ENCODE measurements around the gene CRYBG3. TPM values are rescaled to one million over a fixed set of nuclear protein-coding genes. Genes with fewer than 3 reads are reported as not detected.

Gene CRYBG3
- total RNA-seq, 2 experiments from 2014 or later, result 2.2 to 2.4 TPM

GRCh38 chr3:97975466-97975865, 153.7 kb downstream of the CRYBG3 start:
- intact Hi-C loops (cut with DNase I, micrococcal nuclease), result loop anchor here (10.0 kb wide), 4 partner anchors 61 to 919 kb away; partner anchors contain the start of genes CLDND1 (in 1 of the 2) and CRYBG3 (in 1 of the 2)
- Mint-ChIP-seq H3K27me3 (no peaks in the 10 kb centered on the region), H3K27ac (peak overlapping the region; percentile 59)

GRCh38 chr3:97979610-97980009, 157.8 kb downstream of the CRYBG3 start:
- no peaks in the 10 kb centered on the region for H3K9me3 Mint-ChIP-seq
- ATAC-seq (ENCODE audit: poor library complexity), result no peak

More at GRCh38 chr3:97975466-97975865, 153.7 kb downstream of the CRYBG3 start:
- TF ChIP-seq CTCF (IDR thresholded peaks at IDR 0.05), result no peak
- ChIA-PET CTCF (no interaction called here), POLR2A (no interaction called here)
- no peak for ATAC-seq (ENCODE audit: poor library complexity)
- H3K27ac ChIP-seq (ENCODE audit: low read depth in 1 of 2, low read length in 2 of 2), result no peak overlapping the region
- H3K9me3 ChIP-seq (ENCODE audit: control insufficient read depth in 1 of 2, insufficient read depth in 1 of 2, low read length in 2 of 2), result no peaks in the 10 kb centered on the region
- H3K27me3 ChIP-seq (ENCODE audit: control insufficient read depth in 1 of 2, insufficient read depth in 2 of 2, low read length in 2 of 2), result no peaks in the 10 kb centered on the region
- Mint-ChIP-seq H3K4me3 (peak overlapping the region; percentile 71), H3K4me1 (ENCODE audit: low read depth) (peaks cover 36% of the 10 kb centered on the region), H3K9me3 (no peaks in the 10 kb centered on the region), H3K36me3 (ENCODE audit: low read depth) (peaks cover 6% of the 10 kb centered on the region)
- H3K36me3 ChIP-seq (ENCODE audit: insufficient read depth, low read length), result no peaks in the 10 kb centered on the region
- DNase-seq, result peak in 1 of 14 experiments; percentile 23
- peaks cover 20% of the 10 kb centered on the region for H3K4me1 ChIP-seq (ENCODE audit: insufficient read depth, low read length)
- no peak overlapping the region for H3K4me3 ChIP-seq (ENCODE audit: low read length)

GRCh38 chr3:97981886-97982285, 160.1 kb downstream of the CRYBG3 start:
- no peak overlapping the region for H3K4me3 Mint-ChIP-seq
- ChIA-PET POLR2A (no interaction called here), CTCF (no interaction called here)
- Histone ChIP-seq H3K27me3 (ENCODE audit: control insufficient read depth in 1 of 2, insufficient read depth in 2 of 2, low read length in 2 of 2) (no peaks in the 10 kb centered on the region), H3K27ac (ENCODE audit: low read depth in 1 of 2, low read length in 2 of 2) (no peak overlapping the region), H3K9me3 (ENCODE audit: control insufficient read depth in 1 of 2, insufficient read depth in 1 of 2, low read length in 2 of 2) (no peaks in the 10 kb centered on the region), H3K36me3 (ENCODE audit: insufficient read depth, low read length) (no peaks in the 10 kb centered on the region), H3K4me1 (ENCODE audit: insufficient read depth, low read length) (no peaks in the 10 kb centered on the region), H3K4me3 (ENCODE audit: low read length) (no peak overlapping the region)
- DNase-seq (no peak), ATAC-seq (ENCODE audit: poor library complexity) (no peak)
- no peaks in the 10 kb centered on the region for H3K4me1 Mint-ChIP-seq (ENCODE audit: low read depth)
- no peaks in the 10 kb centered on the region for H3K9me3 Mint-ChIP-seq
- H3K36me3 Mint-ChIP-seq (ENCODE audit: low read depth), result no peaks in the 10 kb centered on the region
- no peak for TF ChIP-seq CTCF (IDR thresholded peaks at IDR 0.05)
- no peak overlapping the region for H3K27ac Mint-ChIP-seq
- intact Hi-C loops (cut with DNase I, micrococcal nuclease), result no loop called here
- H3K27me3 Mint-ChIP-seq, result peaks cover 4% of the 10 kb centered on the region

More at GRCh38 chr3:97979610-97980009, 157.8 kb downstream of the CRYBG3 start:
- Histone ChIP-seq H3K4me3 (ENCODE audit: low read length) (no peak overlapping the region), H3K27me3 (ENCODE audit: control insufficient read depth in 1 of 2, insufficient read depth in 2 of 2, low read length in 2 of 2) (no peaks in the 10 kb centered on the region), H3K4me1 (ENCODE audit: insufficient read depth, low read length) (no peaks in the 10 kb centered on the region), H3K27ac (ENCODE audit: low read depth in 1 of 2, low read length in 2 of 2) (no peak overlapping the region), H3K36me3 (ENCODE audit: insufficient read depth, low read length) (no peaks in the 10 kb centered on the region), H3K9me3 (ENCODE audit: control insufficient read depth in 1 of 2, insufficient read depth in 1 of 2, low read length in 2 of 2) (no peaks in the 10 kb centered on the region)
- Mint-ChIP-seq H3K27ac (no peak overlapping the region), H3K4me3 (no peak overlapping the region), H3K36me3 (ENCODE audit: low read depth) (no peaks in the 10 kb centered on the region), H3K27me3 (peaks cover 4% of the 10 kb centered on the region), H3K4me1 (ENCODE audit: low read depth) (peaks cover 6% of the 10 kb centered on the region)
- CTCF ChIA-PET, result no interaction called here
- POLR2A ChIA-PET, result no interaction called here
- no peak for TF ChIP-seq CTCF (IDR thresholded peaks at IDR 0.05)
- intact Hi-C loops (cut with DNase I, micrococcal nuclease), result loop anchor here (2.0 to 10.0 kb wide), 5 partner anchors 15 to 915 kb away; partner anchors contain the start of genes CLDND1 (in 1 of the 2) and CRYBG3 (in 1 of the 2)
- DNase-seq, result no peak
